ENCODE measurements around the gene PLCL1. TPM values are rescaled to one million over a fixed set of nuclear protein-coding genes. Genes with fewer than 3 reads are reported as not detected.

The PLCL1 gene
- total RNA-seq, 1 donor from 2014 or later = 0.04 TPM

DNA sequence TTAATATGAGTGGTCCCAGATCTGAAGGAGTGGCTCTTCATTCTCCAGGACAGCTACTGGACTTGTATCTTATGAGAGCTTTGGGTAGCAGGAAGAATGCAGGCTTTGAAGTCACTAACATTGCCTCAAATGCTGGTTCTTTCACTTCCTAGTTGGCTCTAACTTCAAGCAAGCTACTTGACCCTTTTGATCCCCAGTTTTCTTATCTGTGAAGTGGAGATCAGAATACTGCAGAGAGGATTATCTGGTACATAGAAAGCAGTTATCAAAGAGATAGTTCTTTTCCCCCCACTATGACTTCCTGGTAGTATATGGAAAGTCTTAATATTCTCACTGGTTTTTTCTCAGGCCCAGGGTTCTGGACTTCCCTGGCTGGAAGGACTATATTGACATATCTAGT is 3.4 kb upstream of the PLCL1 start:
- DNase-seq (no peak), ATAC-seq (ENCODE audit: low read depth) (no peak)
- Mint-ChIP-seq H3K9me3 (no peaks in the 10 kb centered on the region), H3K27ac (no peak overlapping the region), H3K36me3 (ENCODE audit: low read depth) (no peaks in the 10 kb centered on the region), H3K4me1 (peaks cover 15% of the 10 kb centered on the region), H3K27me3 (peaks cover 57% of the 10 kb centered on the region), H3K4me3 (no peak overlapping the region)
- TF ChIP-seq, protein P1, sequence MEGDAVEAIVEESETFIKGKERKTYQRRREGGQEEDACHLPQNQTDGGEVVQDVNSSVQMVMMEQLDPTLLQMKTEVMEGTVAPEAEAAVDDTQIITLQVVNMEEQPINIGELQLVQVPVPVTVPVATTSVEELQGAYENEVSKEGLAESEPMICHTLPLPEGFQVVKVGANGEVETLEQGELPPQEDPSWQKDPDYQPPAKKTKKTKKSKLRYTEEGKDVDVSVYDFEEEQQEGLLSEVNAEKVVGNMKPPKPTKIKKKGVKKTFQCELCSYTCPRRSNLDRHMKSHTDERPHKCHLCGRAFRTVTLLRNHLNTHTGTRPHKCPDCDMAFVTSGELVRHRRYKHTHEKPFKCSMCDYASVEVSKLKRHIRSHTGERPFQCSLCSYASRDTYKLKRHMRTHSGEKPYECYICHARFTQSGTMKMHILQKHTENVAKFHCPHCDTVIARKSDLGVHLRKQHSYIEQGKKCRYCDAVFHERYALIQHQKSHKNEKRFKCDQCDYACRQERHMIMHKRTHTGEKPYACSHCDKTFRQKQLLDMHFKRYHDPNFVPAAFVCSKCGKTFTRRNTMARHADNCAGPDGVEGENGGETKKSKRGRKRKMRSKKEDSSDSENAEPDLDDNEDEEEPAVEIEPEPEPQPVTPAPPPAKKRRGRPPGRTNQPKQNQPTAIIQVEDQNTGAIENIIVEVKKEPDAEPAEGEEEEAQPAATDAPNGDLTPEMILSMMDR (IDR thresholded peaks at IDR 0.05) = no peak
- intact Hi-C loops (cut with micrococcal nuclease) = no loop called here
- ChIA-PET CTCF (no interaction called here), POLR2A (no interaction called here)

DNA sequence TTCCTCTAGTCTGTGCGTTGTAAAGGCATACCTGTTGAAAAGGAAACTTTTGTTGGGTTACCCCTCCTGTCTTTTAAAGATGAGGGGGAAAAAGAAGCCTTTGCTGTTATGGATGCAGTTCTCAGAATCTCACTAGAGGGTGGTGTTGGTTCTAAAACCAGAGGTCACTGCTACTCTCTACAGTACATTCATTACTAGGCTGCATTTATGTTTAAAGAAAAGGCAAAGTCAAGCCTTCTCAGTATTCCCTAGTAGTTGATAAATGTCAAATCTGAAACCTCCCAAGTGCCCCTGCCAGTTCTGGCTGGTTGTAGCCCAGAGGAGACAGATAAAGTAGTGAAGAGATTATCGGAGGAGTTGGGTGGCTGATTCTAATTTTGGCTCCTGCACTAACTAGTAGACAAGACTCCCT is 1.4 kb upstream of the PLCL1 start:
- ATAC-seq (ENCODE audit: low read depth) (no peak), DNase-seq (no peak)
- H3K9me3 Mint-ChIP-seq = no peaks in the 10 kb centered on the region
- POLR2A ChIA-PET = no interaction called here
- TF ChIP-seq, protein P1 (IDR thresholded peaks at IDR 0.05) = no peak
- intact Hi-C loops (cut with micrococcal nuclease) = no loop called here
- H3K36me3 Mint-ChIP-seq (ENCODE audit: low read depth) = no peaks in the 10 kb centered on the region
- H3K4me3 Mint-ChIP-seq = no peak overlapping the region
- H3K27me3 Mint-ChIP-seq = peaks cover 55% of the 10 kb centered on the region
- CTCF ChIA-PET = interaction anchor here (0.9 kb wide), 1 partner anchor 494 kb away, joined by 4 read pairs; no protein-coding TSS in a partner anchor
- H3K4me1 Mint-ChIP-seq = peaks cover 15% of the 10 kb centered on the region
- H3K27ac Mint-ChIP-seq = no peak overlapping the region

DNA sequence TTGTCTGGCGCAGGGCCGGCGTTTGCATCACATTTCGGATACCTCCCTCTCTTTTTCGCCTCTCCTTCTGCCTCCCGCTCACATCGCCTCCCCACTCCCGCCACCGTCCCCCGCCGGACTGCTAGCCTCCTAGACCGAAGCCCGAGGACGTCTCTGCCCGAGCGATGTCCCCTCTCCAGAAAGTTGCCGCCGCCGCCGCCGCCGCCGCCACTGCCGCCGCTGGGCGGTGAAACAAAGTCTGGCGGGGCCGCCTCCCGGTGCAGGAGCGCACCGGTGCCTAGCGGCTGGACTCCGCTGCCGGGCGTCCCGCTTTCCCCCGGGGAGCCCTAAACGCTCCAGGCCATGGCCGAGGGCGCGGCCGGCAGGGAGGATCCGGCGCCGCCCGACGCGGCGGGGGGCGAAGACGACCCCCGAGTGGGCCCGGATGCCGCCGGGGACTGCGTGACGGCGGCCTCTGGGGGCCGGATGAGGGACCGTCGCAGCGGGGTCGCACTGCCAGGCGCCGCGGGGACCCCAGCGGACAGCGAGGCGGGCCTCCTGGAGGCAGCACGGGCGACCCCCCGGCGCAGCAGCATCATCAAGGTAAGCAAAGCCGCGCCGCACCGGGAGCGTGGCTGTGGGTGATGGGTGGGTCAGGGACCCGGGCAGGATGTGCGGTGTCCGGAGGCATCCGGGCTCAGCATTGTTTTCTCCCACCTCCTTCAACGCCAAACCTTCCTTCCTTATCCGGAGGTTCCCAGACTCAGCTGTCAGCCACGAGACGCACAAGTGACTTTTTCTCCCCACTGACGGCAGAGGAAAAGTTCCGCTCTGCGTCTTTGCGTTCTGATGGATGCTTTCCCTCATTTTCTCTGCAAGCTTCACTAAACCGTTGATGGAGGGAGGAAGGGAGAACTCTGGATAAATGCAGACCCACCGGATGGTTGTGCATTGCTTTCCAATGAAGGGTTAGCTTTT is 643 bp downstream of the PLCL1 start:
- H3K27ac Mint-ChIP-seq = no peak overlapping the region
- H3K27me3 Mint-ChIP-seq = peaks cover 46% of the 10 kb centered on the region
- ATAC-seq (ENCODE audit: low read depth) (no peak), DNase-seq (peak; percentile 26)
- CTCF ChIA-PET = no interaction called here
- intact Hi-C loops (cut with micrococcal nuclease) = loop anchor here (1.0 kb wide), 1 partner anchor 19 kb away; no protein-coding TSS in a partner anchor
- POLR2A ChIA-PET = no interaction called here
- TF ChIP-seq, protein P1 (IDR thresholded peaks at IDR 0.05) = no peak
- H3K4me3 Mint-ChIP-seq = peak overlapping the region; percentile 83
- peaks cover 15% of the 10 kb centered on the region for H3K4me1 Mint-ChIP-seq
- no peaks in the 10 kb centered on the region for H3K9me3 Mint-ChIP-seq
- no peaks in the 10 kb centered on the region for H3K36me3 Mint-ChIP-seq (ENCODE audit: low read depth)

DNA sequence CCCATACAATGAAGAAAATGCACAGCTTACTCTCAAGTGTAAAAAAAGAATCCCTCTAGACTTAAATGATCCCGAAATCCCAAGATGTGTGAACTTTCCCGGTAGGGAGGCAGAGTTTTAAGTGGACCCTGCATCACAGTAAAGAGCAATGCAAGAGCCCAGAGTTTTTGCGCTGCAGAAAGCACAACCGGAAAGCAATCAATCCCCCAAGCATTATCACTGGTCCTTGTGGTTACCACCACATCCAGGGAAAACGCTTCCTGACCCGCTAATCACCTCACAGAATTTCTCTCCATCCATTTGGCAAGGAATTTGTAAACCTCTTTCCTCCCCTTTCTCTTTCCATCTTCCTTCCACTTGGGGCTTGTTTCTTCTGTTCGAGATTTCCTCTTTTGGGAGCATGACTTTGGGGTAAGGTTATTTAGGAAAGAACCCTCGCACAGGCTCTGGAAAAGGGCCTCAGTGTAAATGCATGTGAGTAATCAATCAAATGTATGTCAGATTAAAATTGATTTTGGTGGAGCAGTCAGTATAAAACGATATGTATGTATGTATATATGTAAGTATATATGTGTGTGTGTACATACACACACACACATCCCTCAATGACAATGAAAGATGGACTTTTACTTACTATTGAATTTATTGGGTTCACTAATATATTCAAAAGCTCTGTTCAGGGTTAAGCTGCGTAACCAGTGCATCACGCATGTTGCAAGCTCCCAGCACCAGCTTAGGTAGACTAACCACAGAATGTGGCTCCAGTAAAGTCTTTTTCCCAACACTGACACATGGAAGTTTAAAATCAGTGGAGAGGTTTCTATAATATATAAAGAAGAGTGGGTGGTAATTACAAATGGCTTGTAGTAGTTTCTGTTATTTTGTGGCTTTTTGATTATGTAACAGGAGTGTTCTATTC is 1.6 kb downstream of the PLCL1 start:
- no peaks in the 10 kb centered on the region for H3K36me3 Mint-ChIP-seq (ENCODE audit: low read depth)
- ChIA-PET POLR2A (no interaction called here), CTCF (no interaction called here)
- H3K4me3 Mint-ChIP-seq = peak overlapping the region; percentile 9
- DNase-seq (no peak), ATAC-seq (ENCODE audit: low read depth) (no peak)
- peaks cover 15% of the 10 kb centered on the region for H3K4me1 Mint-ChIP-seq
- no peak overlapping the region for H3K27ac Mint-ChIP-seq
- no peaks in the 10 kb centered on the region for H3K9me3 Mint-ChIP-seq
- TF ChIP-seq, protein P1 (IDR thresholded peaks at IDR 0.05) = no peak
- H3K27me3 Mint-ChIP-seq = peaks cover 43% of the 10 kb centered on the region
- intact Hi-C loops (cut with micrococcal nuclease) = no loop called here

DNA sequence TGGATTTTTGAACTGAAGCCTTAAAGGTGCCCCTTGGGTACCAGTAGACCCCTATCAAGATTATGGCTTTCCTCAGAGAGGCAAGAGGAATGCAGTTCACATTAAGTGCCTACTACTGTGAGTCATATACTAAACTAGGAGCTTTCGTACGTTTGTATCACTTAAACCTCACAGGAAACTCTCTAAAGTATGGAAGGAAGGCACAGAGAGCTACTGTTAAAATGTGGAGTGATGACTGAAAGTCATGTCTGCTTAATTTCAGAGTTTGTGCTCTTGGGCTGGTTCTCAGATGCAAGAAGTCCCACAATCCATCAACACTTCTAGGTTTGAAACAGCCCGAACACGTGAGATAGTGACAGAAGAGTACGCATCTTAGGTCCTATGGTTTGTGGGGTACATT is 4.7 kb downstream of the PLCL1 start:
- Mint-ChIP-seq H3K27ac (no peak overlapping the region), H3K36me3 (ENCODE audit: low read depth) (no peaks in the 10 kb centered on the region), H3K4me1 (peaks cover 12% of the 10 kb centered on the region), H3K9me3 (no peaks in the 10 kb centered on the region), H3K4me3 (no peak overlapping the region), H3K27me3 (peaks cover 24% of the 10 kb centered on the region)
- ChIA-PET POLR2A (no interaction called here), CTCF (no interaction called here)
- intact Hi-C loops (cut with micrococcal nuclease) = no loop called here
- DNase-seq = no peak
- TF ChIP-seq, protein P1 (IDR thresholded peaks at IDR 0.05) = no peak
- ATAC-seq (ENCODE audit: low read depth) = no peak

Data from activated B cell treated with CpG ODN at 0.5 μM for 24 hours (primary cell).